NCI-H345 treated with DMSO at 0.1 percent for 48 hours (cell line): ENCODE data around the gene LIAS.

Experiments used
- DNase-seq: peaks from one replicate; lab custom pipeline; 2025; ENCODE audit not compliant: unreplicated experiment; lab: John Stamatoyannopoulos, UW

Gene LIAS

GRCh38 chr4:39528061-39528465 lies 69.2 kb downstream of the LIAS start:
- DNase-seq = no peak
